GM10847 (cell line): ENCODE measurements around the gene CENPM.

Experiments used
- POLR2A ChIP-seq: IDR thresholded peaks from 2 replicates; pipeline ENCODE4 v1.6.1; 2011; ENCODE audit not compliant: insufficient read length; ENCODE audit errors: extremely low read depth

The CENPM gene

DNA sequence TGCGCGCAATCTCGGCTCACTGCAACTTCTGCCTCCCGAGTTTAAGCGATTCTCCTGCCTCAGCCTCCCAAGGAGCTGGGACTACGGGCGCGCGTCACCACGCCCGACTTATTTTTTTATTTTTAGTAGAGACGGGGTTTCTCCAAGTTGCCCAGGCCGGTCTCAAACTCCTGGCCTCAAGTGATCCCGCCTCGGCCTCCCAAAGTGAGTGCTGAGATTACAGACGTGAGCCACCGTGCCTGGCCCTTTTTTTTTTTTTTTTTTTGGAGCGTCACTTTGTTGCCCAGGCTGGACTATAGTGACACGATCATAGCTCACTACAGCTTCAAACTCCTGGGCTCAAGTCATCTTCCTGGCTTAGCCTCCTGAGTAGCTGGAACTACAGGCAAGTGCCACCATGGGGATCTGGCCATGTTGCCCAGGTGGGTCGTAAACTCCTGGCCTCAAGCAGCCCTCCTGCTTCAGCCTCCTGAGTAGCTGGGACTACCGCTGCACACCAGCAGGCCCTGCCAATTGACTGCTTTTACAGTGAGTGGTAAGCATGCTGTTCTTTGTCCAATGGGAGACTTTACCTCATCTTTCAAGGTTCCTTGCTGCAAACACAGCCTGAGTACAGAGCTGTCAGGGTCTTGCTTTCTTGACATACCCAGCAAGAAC, 600 bp upstream of the CENPM start:
- TF ChIP-seq POLR2A = no peak

- no peak for TF ChIP-seq POLR2A
These were observed 3.2 kb downstream of the CENPM start for GRCh38 chr22:41943661-41944209.

GRCh38 chr22:41940832-41941765, 5.9 kb downstream of the CENPM start:
- no peak for TF ChIP-seq POLR2A

DNA sequence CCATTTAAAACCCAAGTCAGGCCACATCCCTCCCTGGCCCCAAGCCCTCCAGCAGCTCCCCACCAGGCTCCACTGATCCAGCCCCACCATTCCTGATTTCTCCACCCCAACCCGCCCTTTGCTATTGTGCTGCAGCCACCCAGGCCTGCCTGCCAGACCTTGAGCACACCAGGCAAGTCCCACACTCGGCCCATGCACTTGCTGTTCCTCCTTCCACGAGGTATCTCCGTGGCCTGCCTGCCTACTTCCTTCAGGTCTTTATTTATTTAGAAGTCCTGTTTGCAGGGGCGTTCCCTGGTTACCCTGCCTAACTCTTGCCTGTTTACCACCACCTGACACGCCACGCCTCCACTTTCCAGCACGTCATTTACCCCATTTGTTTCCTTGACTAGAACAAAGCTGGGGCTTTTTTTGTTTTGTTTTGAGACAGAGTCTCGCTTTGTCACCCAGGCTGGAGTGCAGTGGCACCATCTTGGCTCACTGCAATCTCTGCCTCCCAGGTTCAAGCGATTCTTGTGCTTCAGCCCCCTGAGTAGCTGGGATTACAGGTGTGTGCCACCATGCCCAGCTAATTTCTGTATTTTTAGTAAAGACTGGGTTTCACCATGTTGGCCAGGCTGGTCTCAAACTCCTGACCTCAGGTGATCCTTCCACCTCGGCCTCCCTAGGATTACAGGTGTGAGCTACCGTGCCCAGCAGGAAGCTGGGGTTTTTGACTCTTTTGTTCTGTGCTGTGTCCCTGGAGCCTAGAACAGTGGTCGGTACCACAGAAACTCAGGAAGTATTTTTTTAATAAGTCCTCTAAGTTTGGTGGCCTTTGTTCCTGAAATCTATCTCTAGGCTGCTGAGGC, 6.7 kb downstream of the CENPM start:
- peak; percentile 60 for TF ChIP-seq POLR2A

GRCh38 chr22:41936894-41937169, 10.1 kb downstream of the CENPM start:
- TF ChIP-seq POLR2A = no peak

DNA sequence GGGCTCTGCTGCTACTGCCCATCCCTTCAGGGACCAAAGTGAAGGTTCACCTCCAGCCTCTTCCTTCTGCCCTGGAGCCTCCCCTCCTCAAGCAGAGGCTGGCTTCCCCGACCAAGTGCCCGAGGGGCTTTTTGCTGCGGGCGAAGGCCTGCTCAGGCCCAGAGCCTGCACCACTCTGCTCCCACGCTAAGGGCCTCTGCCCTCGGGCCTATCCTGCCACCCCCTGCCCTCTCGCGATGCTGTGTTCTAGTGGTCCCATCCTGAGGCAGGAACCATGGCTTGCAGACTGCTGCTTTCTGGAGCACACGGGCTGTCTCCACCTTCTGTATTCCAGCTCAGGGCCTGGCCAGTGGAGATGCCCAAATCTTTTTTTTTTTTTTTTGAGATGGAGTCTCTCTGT, 11.4 kb downstream of the CENPM start:
- no peak for TF ChIP-seq POLR2A

DNA sequence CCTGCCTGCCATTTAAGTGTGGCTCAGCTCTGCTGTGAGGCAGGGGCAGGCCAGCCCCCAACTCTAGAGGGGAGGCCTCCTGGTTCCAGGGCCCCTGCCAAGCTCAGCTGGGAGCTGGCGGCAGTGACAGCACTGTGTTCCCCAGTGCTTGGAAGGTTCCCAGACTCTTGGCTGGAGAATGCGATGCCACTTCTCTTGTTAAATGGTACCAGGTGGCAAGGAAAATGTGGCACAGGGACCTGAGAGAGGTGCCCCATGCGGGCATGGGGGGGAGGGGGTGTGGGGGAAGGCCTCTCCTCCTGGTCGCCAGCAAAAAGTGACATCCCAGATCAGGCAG, 12.0 kb downstream of the CENPM start:
- TF ChIP-seq POLR2A = no peak

DNA sequence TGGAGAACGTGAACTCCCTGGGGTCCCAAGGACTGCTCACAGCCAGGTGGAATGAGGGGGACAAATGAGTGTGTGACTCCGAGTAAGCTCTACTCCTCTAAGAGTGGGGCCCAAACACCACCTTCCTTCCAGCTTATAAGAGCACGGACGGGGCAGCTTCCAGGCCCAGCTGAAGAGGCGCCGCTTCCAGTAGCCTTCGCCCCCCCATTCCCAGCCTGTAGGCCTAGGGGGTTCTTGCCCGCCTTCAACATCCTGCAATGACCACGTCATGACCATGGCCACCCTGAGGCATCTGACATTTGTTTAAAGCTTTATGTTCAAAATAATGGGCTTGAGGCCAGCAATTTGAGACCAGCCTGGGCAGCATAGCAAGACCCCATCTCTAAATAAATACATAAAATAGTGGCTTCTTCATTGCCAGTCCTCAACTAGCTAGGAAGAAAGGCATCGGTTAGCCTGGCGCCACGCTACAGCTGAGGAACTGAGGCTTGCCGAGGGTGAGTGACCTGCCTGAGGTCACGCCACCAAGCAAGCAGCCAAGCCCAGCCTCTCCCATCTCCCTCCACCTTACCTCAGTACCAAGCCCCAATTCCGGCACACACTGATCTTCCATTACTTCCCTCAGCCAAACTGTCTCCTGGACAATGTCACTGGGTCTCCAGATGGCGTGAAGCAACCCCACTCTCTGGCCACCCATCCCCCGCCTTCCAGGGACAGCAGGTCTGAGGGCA, 12.5 kb downstream of the CENPM start:
- TF ChIP-seq POLR2A = no peak

- no peak for TF ChIP-seq POLR2A
These were observed 13.4 kb downstream of the CENPM start for GRCh38 chr22:41933411-41934177.

- no peak for TF ChIP-seq POLR2A
These were observed 14.6 kb downstream of the CENPM start for GRCh38 chr22:41932353-41932752.

- peak; percentile 21 for TF ChIP-seq POLR2A
These were observed 15.2 kb downstream of the CENPM start for GRCh38 chr22:41931701-41932269.

GRCh38 chr22:41929418-41929810, 17.5 kb downstream of the CENPM start:
- no peak for TF ChIP-seq POLR2A

- no peak for TF ChIP-seq POLR2A
These were observed 18.1 kb downstream of the CENPM start for GRCh38 chr22:41928593-41929417.
